Thoracic aorta (tissue), 2 donors: ENCODE data around the gene LAT. TPM values are rescaled to one million over a fixed set of nuclear protein-coding genes. Genes with fewer than 3 reads are reported as not detected.
"Not testable (repeated sequence)": the region's sequence is repeated elsewhere in the genome, so short reads cannot be mapped to it uniquely, and the experiment has no call there.

Experiments
- ATAC-seq: fragments of 150-250 bp; one replicate; pipeline ENCODE4 v1.8.0; 2017; ENCODE audit warnings: low read depth; ENCODE audit not compliant: insufficient number of reproducible peaks, low FRiP score
- DNase-seq: peaks from one replicate; pipeline ENCODE4 v3.0.0-alpha.2; 2020; ENCODE audit warnings: low spot score
- H3K27ac ChIP-seq, 2 donors: fragments of 200-600 bp; sonication (generic); 1 replicate in 1 of 2; 2 replicates in 1 of 2; pipeline ENCODE4 v1.5.1; 2016; ENCODE audit warnings: mild to moderate bottlenecking in 2 of 2, moderate library complexity in 2 of 2
- H3K27me3 ChIP-seq: fragments of 200-600 bp; sonication (generic); replicated peaks from 2 replicates; pipeline ENCODE4 v1.6.0; 2016; ENCODE audit warnings: mild to moderate bottlenecking; ENCODE audit not compliant: insufficient read depth
- H3K36me3 ChIP-seq: fragments of 200-600 bp; sonication (generic); one replicate; pipeline ENCODE4 v1.5.1; 2016
- H3K4me1 ChIP-seq, 2 donors: fragments of 200-600 bp; sonication (generic); 1 replicate in 1 of 2; 2 replicates in 1 of 2; pipeline versions ENCODE4 v1.5.1 to v1.6.0; 2016; ENCODE audit warnings: low read depth in 2 of 2, mild to moderate bottlenecking in 1 of 2; ENCODE audit not compliant: control insufficient read depth in 1 of 2
- H3K4me3 ChIP-seq: fragments of 200-600 bp; sonication (generic); 2 replicates; pipeline ENCODE4 v1.5.1; 2016; ENCODE audit warnings: mild to moderate bottlenecking
- H3K9me3 ChIP-seq: fragments of 200-600 bp; sonication (generic); 2 replicates; pipeline ENCODE4 v1.5.1; 2016
- total RNA-seq, 2 donors: library from RNA; depleted of rRNA; stranded (reverse); fragments of >200 nt; gene quantifications; one replicate each; pipeline versions ENCODE4 v1.1.0 to v1.2.3, GENCODE V29; 2016
- TF ChIP-seq, protein P1 (sequence below): fragments of 200-600 bp; sonication (generic); IDR thresholded peaks from one replicate; pipeline ENCODE4 v1.5.1; 2019; ENCODE audit warnings: antibody characterized with exemption

The LAT gene
- total RNA-seq, 2 donors from 2014 or later: 15.3 to 28.6 TPM

GRCh38 chr16:28938721-28939120 lies 46.1 kb upstream of the LAT start:
- H3K36me3 ChIP-seq: no peaks in the 10 kb centered on the region
- TF ChIP-seq, protein P1, sequence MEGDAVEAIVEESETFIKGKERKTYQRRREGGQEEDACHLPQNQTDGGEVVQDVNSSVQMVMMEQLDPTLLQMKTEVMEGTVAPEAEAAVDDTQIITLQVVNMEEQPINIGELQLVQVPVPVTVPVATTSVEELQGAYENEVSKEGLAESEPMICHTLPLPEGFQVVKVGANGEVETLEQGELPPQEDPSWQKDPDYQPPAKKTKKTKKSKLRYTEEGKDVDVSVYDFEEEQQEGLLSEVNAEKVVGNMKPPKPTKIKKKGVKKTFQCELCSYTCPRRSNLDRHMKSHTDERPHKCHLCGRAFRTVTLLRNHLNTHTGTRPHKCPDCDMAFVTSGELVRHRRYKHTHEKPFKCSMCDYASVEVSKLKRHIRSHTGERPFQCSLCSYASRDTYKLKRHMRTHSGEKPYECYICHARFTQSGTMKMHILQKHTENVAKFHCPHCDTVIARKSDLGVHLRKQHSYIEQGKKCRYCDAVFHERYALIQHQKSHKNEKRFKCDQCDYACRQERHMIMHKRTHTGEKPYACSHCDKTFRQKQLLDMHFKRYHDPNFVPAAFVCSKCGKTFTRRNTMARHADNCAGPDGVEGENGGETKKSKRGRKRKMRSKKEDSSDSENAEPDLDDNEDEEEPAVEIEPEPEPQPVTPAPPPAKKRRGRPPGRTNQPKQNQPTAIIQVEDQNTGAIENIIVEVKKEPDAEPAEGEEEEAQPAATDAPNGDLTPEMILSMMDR: no peak
- no peak for DNase-seq
- no peak for ATAC-seq
- H3K27ac ChIP-seq: no peak overlapping the region
- no peaks in the 10 kb centered on the region for H3K4me1 ChIP-seq
- H3K27me3 ChIP-seq: no peaks in the 10 kb centered on the region
- no peak overlapping the region for H3K4me3 ChIP-seq
- no peaks in the 10 kb centered on the region for H3K9me3 ChIP-seq

- not testable (repeated sequence) for H3K36me3 ChIP-seq, H3K4me1 ChIP-seq, H3K27ac ChIP-seq, ATAC-seq, H3K9me3 ChIP-seq, H3K27me3 ChIP-seq, H3K4me3 ChIP-seq, DNase-seq
Observed at GRCh38 chr16:28939825-28940224, 45.0 kb upstream of the LAT start.

GRCh38 chr16:28943281-28943680 lies 41.6 kb upstream of the LAT start:
- no peak overlapping the region for H3K27ac ChIP-seq
- DNase-seq (no peak), ATAC-seq (no peak)
- H3K4me3 ChIP-seq: no peak overlapping the region
- H3K27me3 ChIP-seq: no peaks in the 10 kb centered on the region
- H3K36me3 ChIP-seq: no peaks in the 10 kb centered on the region
- no peaks in the 10 kb centered on the region for H3K9me3 ChIP-seq
- TF ChIP-seq, protein P1: no peak
- peaks cover 7 to 13% of the 10 kb centered on the region in 2 donors for H3K4me1 ChIP-seq

DNA sequence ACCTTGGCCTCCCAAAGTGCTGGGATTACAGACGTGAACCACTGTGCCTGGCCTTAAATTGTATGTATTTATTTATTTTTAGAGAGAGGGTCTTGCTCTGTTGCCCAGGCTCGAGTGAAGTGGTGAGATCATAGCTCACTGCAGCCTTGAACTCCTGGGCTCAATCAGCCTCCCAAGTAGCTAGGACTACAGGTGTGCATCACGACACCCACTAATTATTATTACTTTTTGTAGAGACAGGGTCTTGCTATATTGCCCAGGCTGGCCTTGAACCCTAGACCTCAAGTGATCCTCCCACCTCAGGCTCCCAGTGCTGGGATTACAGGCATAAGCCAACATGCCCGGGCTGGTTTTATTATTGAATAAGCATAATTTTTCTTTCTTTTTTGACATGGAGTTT lies 38.2 kb upstream of the LAT start:
- Histone ChIP-seq H3K27me3 (no peaks in the 10 kb centered on the region), H3K4me3 (no peak overlapping the region), H3K9me3 (no peaks in the 10 kb centered on the region), H3K27ac (no peak overlapping the region), H3K4me1 (peaks cover 8 to 21% of the 10 kb centered on the region in 2 donors), H3K36me3 (no peaks in the 10 kb centered on the region)
- ATAC-seq (no peak), DNase-seq (no peak)
- TF ChIP-seq, protein P1: no peak

DNA sequence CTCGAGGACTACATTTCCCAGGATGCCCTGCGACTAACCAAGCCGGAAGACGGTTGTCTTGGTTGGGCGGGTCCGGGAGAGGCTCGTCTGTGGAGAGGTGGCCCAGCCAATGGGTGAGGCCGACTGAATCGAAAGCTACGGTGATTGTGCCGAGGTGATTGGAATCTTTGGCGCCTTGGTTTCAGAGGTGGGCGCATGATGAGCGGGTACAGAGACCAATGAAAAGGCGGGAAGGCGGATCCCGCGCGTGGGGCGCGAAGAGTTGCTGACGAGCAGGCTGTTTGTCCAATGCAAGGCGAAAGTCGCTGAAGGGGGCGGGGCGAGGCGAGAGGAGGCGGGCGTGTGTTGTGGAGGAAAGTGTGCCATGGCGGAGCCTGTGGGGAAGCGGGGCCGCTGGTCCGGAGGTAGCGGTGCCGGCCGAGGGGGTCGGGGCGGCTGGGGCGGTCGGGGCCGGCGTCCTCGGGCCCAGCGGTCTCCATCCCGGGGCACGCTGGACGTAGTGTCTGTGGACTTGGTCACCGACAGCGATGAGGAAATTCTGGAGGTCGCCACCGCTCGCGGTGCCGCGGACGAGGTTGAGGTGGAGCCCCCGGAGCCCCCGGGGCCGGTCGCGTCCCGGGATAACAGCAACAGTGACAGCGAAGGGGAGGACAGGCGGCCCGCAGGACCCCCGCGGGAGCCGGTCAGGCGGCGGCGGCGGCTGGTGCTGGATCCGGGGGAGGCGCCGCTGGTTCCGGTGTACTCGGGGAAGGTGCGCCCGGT lies 34.0 kb upstream of the LAT start, which contains the start of gene NFATC2IP:
Gene NFATC2IP, plus strand, starts transcription at position 290 of the 762 bp plus-strand sequence. Its CDS starts 75 bp downstream, at position 365.
- Histone ChIP-seq H3K27ac (peak within 1 kb of the TSS; percentile 80 to 82), H3K4me1 (peaks cover 8 to 23% of the 10 kb centered on the region in 2 donors), H3K27me3 (no peaks in the 10 kb centered on the region), H3K9me3 (no peaks in the 10 kb centered on the region), H3K36me3 (peaks cover 15% of the 10 kb centered on the region), H3K4me3 (peak within 1 kb of the TSS; percentile 91)
- DNase-seq (peak; percentile 99), ATAC-seq (peak; percentile 99)
- TF ChIP-seq, protein P1: no peak
